DMS153 (cell line): ENCODE data around the gene TP53BP2.
"Not testable (repeated sequence)": the region's sequence is repeated elsewhere in the genome, so short reads cannot be mapped to it uniquely, and the experiment has no call there.

Source experiments
- DNase-seq: peaks from one replicate; lab custom pipeline; 2025; lab: John Stamatoyannopoulos, UW

The TP53BP2 gene

GRCh38 chr1:223739366-223740037 is 106.2 kb downstream of the TP53BP2 start:
- DNase-seq: no peak

GRCh38 chr1:223738465-223739365 is 107.0 kb downstream of the TP53BP2 start:
- DNase-seq: no peak

GRCh38 chr1:223737342-223737741 is 108.4 kb downstream of the TP53BP2 start:
- DNase-seq: no peak

- DNase-seq: not testable (repeated sequence)
Measured at GRCh38 chr1:223736638-223737037, 109.1 kb downstream of the TP53BP2 start.

- no peak for DNase-seq
Measured at GRCh38 chr1:223733898-223734852, 111.6 kb downstream of the TP53BP2 start.

- peak; percentile 32 for DNase-seq
Measured at GRCh38 chr1:223732993-223733798, 112.6 kb downstream of the TP53BP2 start.

GRCh38 chr1:223731133-223731770 is 114.5 kb downstream of the TP53BP2 start:
- DNase-seq: no peak

- DNase-seq: no peak
Measured at GRCh38 chr1:223730479-223731132, 115.1 kb downstream of the TP53BP2 start.

GRCh38 chr1:223729906-223730305 is 115.8 kb downstream of the TP53BP2 start:
- no peak for DNase-seq
